BLaER1 treated with 17β-estradiol and CSF1 and Interleukin-3, amounts not matched to agents 10 nM and 100 nM (cell line): ENCODE results near the gene SLC41A3.

Experiments used
- H3K27ac ChIP-seq, 11 experiments: shearing (Covaris generic); formaldehyde crosslinking; 2 replicates each; pipeline ENCODE4 v1.8.1; 2022
- H3K27me3 ChIP-seq, 11 experiments: shearing (Covaris generic); formaldehyde crosslinking; 2 replicates each; pipeline ENCODE4 v1.8.1; 2022
- H3K36me3 ChIP-seq, 11 experiments: shearing (Covaris generic); formaldehyde crosslinking; 2 replicates each; pipeline ENCODE4 v1.8.1; 2022
- H3K4me1 ChIP-seq, 10 experiments: shearing (Covaris generic); formaldehyde crosslinking; 2 replicates each; pipeline ENCODE4 v1.8.1; 2022
- H3K4me2 ChIP-seq, 11 experiments: shearing (Covaris generic); formaldehyde crosslinking; 2 replicates each; pipeline ENCODE4 v1.8.1; 2022
- H3K4me3 ChIP-seq, 10 experiments: shearing (Covaris generic); formaldehyde crosslinking; 2 replicates each; pipeline ENCODE4 v1.8.1; 2022
- H3K9ac ChIP-seq, 11 experiments: shearing (Covaris generic); formaldehyde crosslinking; 2 replicates each; pipeline ENCODE4 v1.8.1; 2022
- H3K9me3 ChIP-seq, 11 experiments: shearing (Covaris generic); formaldehyde crosslinking; replicated peaks in 1 of 11; 2 replicates each; pipeline ENCODE4 v1.8.1; 2022
- H4K20me1 ChIP-seq, 11 experiments: shearing (Covaris generic); formaldehyde crosslinking; 2 replicates each; pipeline ENCODE4 v1.8.1; 2022
- Cebpa-rat ChIP-seq, 11 experiments: shearing (Covaris generic); IDR thresholded peaks; 2 replicates each; pipeline ENCODE4 v1.8.1; 2022

SLC41A3 gene

DNA sequence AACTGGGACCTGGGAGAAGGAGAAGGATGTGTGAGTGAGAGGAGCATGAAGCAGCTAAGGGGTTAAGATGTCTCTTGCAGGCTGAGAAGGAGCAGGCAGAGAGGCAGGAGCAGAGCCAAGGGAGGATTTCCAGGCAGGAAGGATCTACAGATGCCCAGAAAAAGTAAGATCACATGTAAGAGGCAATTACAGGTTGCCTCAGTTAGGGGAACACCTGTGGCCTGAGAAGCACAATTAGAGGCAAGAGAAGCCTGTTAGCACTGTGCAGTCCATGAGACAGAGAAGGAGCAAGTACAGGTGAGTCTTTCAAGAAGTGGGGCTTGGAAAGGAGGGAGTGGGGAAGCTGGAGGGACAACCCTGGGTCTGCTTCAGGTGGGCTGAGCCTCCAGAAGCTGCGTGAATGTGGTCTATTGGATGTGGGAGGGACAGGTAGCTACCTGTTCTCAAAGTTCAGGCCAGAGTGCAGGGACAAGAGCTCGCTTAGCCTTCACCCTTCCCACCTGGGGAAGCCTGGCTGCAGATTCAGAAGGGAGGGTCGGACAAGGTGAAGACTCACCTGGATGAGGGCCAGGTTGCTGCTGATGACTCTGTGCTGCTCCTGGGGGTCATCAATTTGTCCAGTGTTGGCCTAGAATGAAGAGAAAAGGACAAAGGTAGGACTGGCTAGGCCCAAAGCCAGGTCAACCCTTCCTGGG lies 50.7 kb downstream of the SLC41A3 start:
- Histone ChIP-seq H3K27me3 (no peaks in the 10 kb centered on the region), H3K27ac (no peak overlapping the region), H4K20me1 (peaks cover 0 to 4% (median 0%) of the 10 kb centered on the region in 11 experiments; a peak in 3 of 22 replicates), H3K36me3 (peaks cover 12 to 59% (median 31%) of the 10 kb centered on the region in 11 experiments), H3K4me2 (no peak overlapping the region), H3K4me1 (no peaks in the 10 kb centered on the region), H3K9ac (no peak overlapping the region), H3K9me3 (peaks cover 22 to 29% (median 26%) of the 10 kb centered on the region in 11 experiments), H3K4me3 (no peak overlapping the region)
- TF ChIP-seq Cebpa-rat (IDR thresholded peaks at IDR 0.05): no peak

DNA sequence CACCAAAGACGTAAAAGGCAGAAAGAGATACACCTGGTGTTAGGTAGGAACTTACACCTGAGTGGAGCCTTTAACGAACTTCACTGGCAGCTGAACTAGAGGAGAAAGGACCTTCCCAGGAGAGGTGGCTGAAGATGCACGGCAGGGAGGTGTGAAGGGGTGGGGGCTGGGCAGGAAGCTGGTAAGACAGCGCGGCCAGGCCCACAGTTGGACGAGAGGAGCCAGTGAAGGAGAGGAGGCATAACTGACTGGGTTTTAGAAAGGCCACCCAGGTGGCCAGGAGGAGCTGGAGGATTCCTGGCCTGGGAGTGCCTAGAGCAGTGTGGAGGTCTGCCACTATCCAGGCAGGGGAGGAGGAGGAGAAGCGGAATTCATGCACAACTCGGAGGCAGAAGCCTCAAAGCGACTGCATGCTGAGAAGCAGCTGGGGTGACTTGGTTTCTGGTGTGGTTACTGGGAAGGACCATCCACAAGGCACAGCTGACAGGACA lies 51.9 kb downstream of the SLC41A3 start:
- Histone ChIP-seq H4K20me1 (peaks cover 0 to 4% (median 0%) of the 10 kb centered on the region in 11 experiments; a peak in 3 of 22 replicates), H3K4me1 (no peaks in the 10 kb centered on the region), H3K27me3 (no peaks in the 10 kb centered on the region), H3K4me3 (no peak overlapping the region), H3K9me3 (peaks cover 25 to 29% (median 27%) of the 10 kb centered on the region in 11 experiments), H3K4me2 (no peak overlapping the region), H3K27ac (no peak overlapping the region), H3K9ac (no peak overlapping the region), H3K36me3 (peaks cover 15 to 63% (median 34%) of the 10 kb centered on the region in 11 experiments)
- TF ChIP-seq Cebpa-rat (IDR thresholded peaks at IDR 0.05): no peak

DNA sequence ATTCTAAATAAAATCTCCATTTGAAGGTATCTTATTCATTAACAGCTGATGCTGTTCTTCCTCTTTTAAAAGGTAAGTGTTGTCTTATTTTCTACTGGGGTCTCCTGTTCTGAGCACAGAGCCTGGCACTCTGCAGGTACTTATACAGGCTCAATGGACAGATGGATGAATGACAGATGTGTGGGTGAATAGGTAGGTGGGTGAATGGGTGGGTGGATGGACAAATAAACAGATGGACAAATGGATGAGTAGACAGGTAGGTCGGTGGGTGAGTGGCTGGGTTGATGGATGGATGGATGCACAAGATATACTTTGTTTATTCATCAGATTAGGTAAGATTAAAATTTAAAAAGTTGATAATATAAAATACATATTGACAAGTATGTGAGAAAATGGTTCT lies 53.5 kb downstream of the SLC41A3 start:
- Histone ChIP-seq H3K9ac (no peak overlapping the region), H3K9me3 (peaks cover 25 to 31% (median 28%) of the 10 kb centered on the region in 11 experiments), H3K36me3 (peaks cover 15 to 76% (median 37%) of the 10 kb centered on the region in 11 experiments), H3K4me1 (no peaks in the 10 kb centered on the region), H3K27ac (no peak overlapping the region), H4K20me1 (peaks cover 0 to 4% (median 0%) of the 10 kb centered on the region in 11 experiments; a peak in 3 of 22 replicates), H3K4me2 (no peak overlapping the region), H3K27me3 (no peaks in the 10 kb centered on the region), H3K4me3 (no peak overlapping the region)
- TF ChIP-seq Cebpa-rat (IDR thresholded peaks at IDR 0.05): no peak

DNA sequence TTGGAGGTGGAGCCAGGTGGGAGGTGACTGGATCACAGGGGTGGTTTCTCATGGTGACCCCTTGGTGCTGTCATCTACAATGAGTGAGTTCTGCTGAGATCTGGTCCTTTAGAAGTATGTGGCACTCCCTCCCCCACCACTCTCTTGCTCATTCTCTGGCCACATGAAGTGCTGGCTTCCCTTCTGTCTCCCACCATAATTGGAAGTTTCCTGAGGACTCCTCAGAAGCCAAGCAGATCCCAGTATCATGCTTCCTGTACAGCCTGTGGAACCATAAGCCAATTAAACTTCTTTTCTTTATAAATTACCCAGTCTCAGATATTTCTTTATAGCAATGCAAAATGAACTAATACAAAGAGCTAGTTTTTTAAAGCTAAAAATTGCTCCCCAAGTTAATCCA lies 54.7 kb downstream of the SLC41A3 start:
- TF ChIP-seq Cebpa-rat (IDR thresholded peaks at IDR 0.05): no peak
- no peak overlapping the region for H3K27ac ChIP-seq
- peaks cover 25 to 31% (median 28%) of the 10 kb centered on the region in 11 experiments for H3K9me3 ChIP-seq
- H3K4me2 ChIP-seq: no peak overlapping the region
- H3K27me3 ChIP-seq: no peaks in the 10 kb centered on the region
- H3K36me3 ChIP-seq: peaks cover 15 to 79% (median 38%) of the 10 kb centered on the region in 11 experiments
- no peaks in the 10 kb centered on the region for H3K4me1 ChIP-seq
- H4K20me1 ChIP-seq: no peaks in the 10 kb centered on the region; a peak in 2 of 22 replicates
- H3K9ac ChIP-seq: no peak overlapping the region
- H3K4me3 ChIP-seq: no peak overlapping the region

DNA sequence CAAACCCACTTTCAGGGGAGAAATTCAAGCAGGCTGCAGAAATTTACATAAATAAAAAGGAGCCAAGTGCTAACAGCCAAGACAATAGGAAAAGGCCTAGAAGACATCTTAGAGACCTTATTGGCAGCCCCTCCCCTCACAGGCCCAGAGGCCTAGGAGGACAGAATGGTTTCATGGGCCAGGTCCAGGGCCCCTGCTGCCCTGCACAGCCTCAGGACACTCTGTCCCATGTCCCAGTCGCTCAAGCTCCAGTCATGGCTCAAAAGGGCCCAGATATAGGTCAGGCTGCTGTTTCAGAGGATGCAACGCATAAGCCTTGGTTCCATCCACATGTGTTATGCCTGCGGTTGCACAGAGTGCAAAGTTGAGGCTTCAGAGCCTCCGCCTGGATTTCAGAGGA lies 55.8 kb downstream of the SLC41A3 start:
- Histone ChIP-seq H3K9me3 (peaks cover 25 to 31% (median 28%) of the 10 kb centered on the region in 11 experiments), H3K4me1 (no peaks in the 10 kb centered on the region), H4K20me1 (no peaks in the 10 kb centered on the region; a peak in 1 of 22 replicates), H3K36me3 (peaks cover 15 to 80% (median 38%) of the 10 kb centered on the region in 11 experiments), H3K27ac (no peak overlapping the region), H3K27me3 (no peaks in the 10 kb centered on the region), H3K9ac (no peak overlapping the region), H3K4me3 (peak overlapping the region in 3 of 10 experiments; percentile 10 to 34 (median 31); a peak in 3 of 20 replicates), H3K4me2 (no peak overlapping the region)
- no peak for TF ChIP-seq Cebpa-rat (IDR thresholded peaks at IDR 0.05)

DNA sequence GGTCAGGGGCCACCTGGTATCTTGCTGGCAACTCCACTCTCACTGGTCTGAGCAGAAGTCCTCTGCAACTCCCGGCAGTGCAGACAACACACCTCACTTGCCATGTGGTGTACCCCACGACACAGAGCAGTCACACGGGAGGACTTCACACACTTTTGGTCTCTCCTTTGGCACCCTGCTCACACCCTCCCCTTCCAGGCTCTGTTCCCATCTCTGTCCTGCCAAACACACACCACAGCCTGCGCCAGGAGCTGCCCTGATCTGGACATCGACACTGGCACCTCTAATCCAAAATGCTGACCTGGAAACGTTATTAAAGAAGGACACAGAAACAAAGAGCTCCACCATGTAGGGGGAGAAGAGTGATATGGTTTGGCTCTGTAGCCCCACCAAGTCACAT lies 57.2 kb downstream of the SLC41A3 start:
- TF ChIP-seq Cebpa-rat (IDR thresholded peaks at IDR 0.05): no peak
- no peak overlapping the region for H3K4me3 ChIP-seq
- no peak overlapping the region for H3K27ac ChIP-seq

DNA sequence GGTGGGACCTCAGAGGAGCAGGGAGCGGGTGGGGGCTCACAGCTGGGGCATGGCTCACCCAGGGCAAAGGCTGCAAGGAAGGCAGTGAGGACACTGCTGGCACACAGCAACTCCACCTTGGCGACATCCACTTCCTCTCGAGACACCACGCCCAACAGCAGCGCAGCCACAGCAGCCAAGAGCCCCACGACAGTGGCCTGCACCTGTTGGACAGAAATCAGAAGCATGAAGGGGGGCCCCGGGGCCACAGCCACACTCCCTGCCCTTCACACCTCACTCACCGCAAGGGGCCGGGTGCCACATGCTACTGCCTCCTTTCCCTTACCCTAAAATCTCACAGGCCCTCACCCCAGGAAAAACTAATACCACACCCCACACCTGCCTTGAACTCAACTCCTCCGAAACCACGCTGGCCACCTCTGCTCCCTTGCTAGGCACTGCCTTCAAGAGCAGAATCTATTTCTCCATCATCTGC lies 57.6 kb downstream of the SLC41A3 start:
- Histone ChIP-seq H3K4me2 (no peak overlapping the region), H3K27me3 (no peaks in the 10 kb centered on the region), H3K9me3 (peaks cover 25 to 31% (median 28%) of the 10 kb centered on the region in 11 experiments), H3K9ac (no peak overlapping the region), H4K20me1 (no peaks in the 10 kb centered on the region), H3K36me3 (peaks cover 19 to 74% (median 41%) of the 10 kb centered on the region in 11 experiments), H3K4me3 (no peak overlapping the region), H3K27ac (no peak overlapping the region), H3K4me1 (no peaks in the 10 kb centered on the region)
- TF ChIP-seq Cebpa-rat (IDR thresholded peaks at IDR 0.05): no peak

More for the DNA sequence above, 57.2 kb downstream of the SLC41A3 start:
- Histone ChIP-seq H3K27me3 (no peaks in the 10 kb centered on the region), H3K9me3 (peaks cover 25 to 31% (median 28%) of the 10 kb centered on the region in 11 experiments), H3K4me2 (no peak overlapping the region), H3K4me1 (no peaks in the 10 kb centered on the region), H3K36me3 (peaks cover 19 to 77% (median 45%) of the 10 kb centered on the region in 11 experiments), H3K9ac (no peak overlapping the region), H4K20me1 (no peaks in the 10 kb centered on the region)

DNA sequence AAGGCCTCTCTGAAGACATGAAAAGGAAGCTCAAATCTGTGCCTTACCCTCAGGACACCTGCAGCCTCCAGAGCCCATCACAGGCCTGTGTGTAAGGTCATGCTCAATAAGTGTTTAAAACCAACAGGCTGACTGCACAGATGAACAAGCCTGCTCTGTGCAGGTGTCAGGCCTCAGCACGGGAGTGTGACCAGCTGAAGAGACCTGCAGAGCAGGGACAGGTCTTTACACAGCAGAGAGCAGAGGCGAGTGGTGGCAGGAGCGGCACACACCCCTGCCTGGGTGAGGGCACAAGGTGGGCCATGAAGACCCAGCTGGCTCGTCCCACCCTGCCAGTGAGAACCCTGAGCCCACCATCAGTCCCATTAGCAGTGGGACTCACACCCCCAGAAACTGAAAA lies 58.1 kb downstream of the SLC41A3 start:
- Histone ChIP-seq H3K27ac (no peak overlapping the region), H3K4me2 (no peak overlapping the region), H3K9ac (no peak overlapping the region), H3K27me3 (no peaks in the 10 kb centered on the region), H3K9me3 (peaks cover 25 to 31% (median 28%) of the 10 kb centered on the region in 11 experiments), H4K20me1 (no peaks in the 10 kb centered on the region), H3K4me3 (no peak overlapping the region), H3K4me1 (no peaks in the 10 kb centered on the region), H3K36me3 (peaks cover 19 to 74% (median 41%) of the 10 kb centered on the region in 11 experiments)
- TF ChIP-seq Cebpa-rat (IDR thresholded peaks at IDR 0.05): no peak

DNA sequence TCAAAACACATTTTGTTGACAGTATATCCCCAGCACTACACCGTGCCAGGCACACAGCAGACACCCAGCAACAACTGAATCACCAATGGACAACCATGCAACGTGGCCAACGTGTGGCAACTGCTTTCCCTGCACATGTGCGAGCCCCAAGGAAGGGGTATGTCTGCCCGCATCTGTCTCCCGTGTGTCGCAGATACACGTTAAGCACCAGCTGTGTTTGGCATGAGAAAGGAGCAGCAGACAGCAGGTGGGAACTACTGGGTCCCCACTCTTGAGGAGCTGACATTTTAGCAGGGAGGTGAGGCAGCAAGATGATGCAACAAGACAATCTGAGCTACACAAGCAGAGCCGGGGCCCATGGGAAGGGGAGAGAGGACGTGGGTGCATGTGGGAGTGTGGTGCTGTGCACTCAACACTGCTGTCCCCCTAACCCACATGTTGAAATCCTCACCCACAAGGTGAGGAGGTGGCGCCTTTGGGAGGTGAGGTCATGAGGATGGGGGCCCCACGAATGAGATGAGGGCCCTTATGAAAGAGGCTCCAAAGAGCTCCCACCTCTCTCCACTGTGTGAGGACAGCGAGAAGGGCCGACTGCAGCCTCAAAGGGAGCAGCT lies 58.7 kb downstream of the SLC41A3 start:
- H3K4me3 ChIP-seq: no peak overlapping the region
- H3K27ac ChIP-seq: no peak overlapping the region
- H3K9me3 ChIP-seq: peaks cover 25 to 31% (median 28%) of the 10 kb centered on the region in 11 experiments
- H3K9ac ChIP-seq: no peak overlapping the region
- H3K4me2 ChIP-seq: no peak overlapping the region
- H3K27me3 ChIP-seq: no peaks in the 10 kb centered on the region
- no peak for TF ChIP-seq Cebpa-rat (IDR thresholded peaks at IDR 0.05)
- no peaks in the 10 kb centered on the region for H3K4me1 ChIP-seq
- H4K20me1 ChIP-seq: no peaks in the 10 kb centered on the region; a peak in 1 of 22 replicates
- peaks cover 19 to 74% (median 41%) of the 10 kb centered on the region in 11 experiments for H3K36me3 ChIP-seq
